Keratinocyte (primary cell): ENCODE data around the gene PRKN. TPM values are rescaled to one million over a fixed set of nuclear protein-coding genes. Genes with fewer than 3 reads are reported as not detected.

Experiments used
- DNase-seq: peaks from one replicate; pipeline ENCODE4 v3.0.0-alpha.2; 2011; ENCODE audit warnings: low read depth, missing footprints, low spot score
- FAIRE-seq: peaks from 2 replicates; lab custom pipeline; 2011; peaks lifted over from hg19 to GRCh38; lab: Jason Lieb, UNC
- H2AFZ ChIP-seq: 2 replicates; pipeline ENCODE4 v1.6.0; 2012; ENCODE audit warnings: low read length, control low read depth, inconsistent platforms; ENCODE audit not compliant: control insufficient read depth
- H3K27ac ChIP-seq: 2 replicates; pipeline ENCODE4 v1.5.1; 2011; ENCODE audit warnings: low read length; ENCODE audit not compliant: control insufficient read depth, insufficient read depth
- H3K27me3 ChIP-seq: 3 replicates; pipeline ENCODE4 v1.6.0; 2011; ENCODE audit warnings: low read length; ENCODE audit not compliant: control insufficient read depth, insufficient read depth; ENCODE audit errors: extremely low read depth
- H3K36me3 ChIP-seq, 2 experiments: 2 replicates in 1 of 2; 3 replicates in 1 of 2; pipeline ENCODE4 v1.5.1; 2011; ENCODE audit warnings: low read length in 2 of 2, mild to moderate bottlenecking in 1 of 2; ENCODE audit not compliant: control insufficient read depth in 2 of 2, insufficient read depth in 2 of 2; ENCODE audit errors: extremely low read depth in 1 of 2
- H3K4me1 ChIP-seq: 3 replicates; pipeline ENCODE4 v1.5.1; 2011; ENCODE audit warnings: low read length; ENCODE audit not compliant: control insufficient read depth, insufficient read depth; ENCODE audit errors: extremely low read depth
- H3K4me2 ChIP-seq: 3 replicates; pipeline ENCODE4 v1.6.0; 2011; ENCODE audit warnings: low read depth, low read length; ENCODE audit not compliant: control insufficient read depth, insufficient read depth; ENCODE audit errors: extremely low read depth
- H3K4me3 ChIP-seq, 3 experiments: fragments of 200-600 bp in 1 of 3; sonication (generic) in 1 of 3; 2 replicates in 2 of 3; 3 replicates in 1 of 3; pipeline ENCODE4 v1.5.1; 2011 to 2016; ENCODE audit warnings: low read length in 3 of 3, mild to moderate bottlenecking in 3 of 3, control low read depth in 2 of 3, inconsistent platforms in 1 of 3, low read depth in 1 of 3, mixed read lengths in 1 of 3, mixed run types in 1 of 3, moderate library complexity in 1 of 3; ENCODE audit not compliant: control insufficient read depth in 2 of 3, insufficient read depth in 2 of 3; ENCODE audit errors: extremely low read depth in 1 of 3
- H3K79me2 ChIP-seq: 2 replicates; pipeline ENCODE4 v1.6.0; 2012; ENCODE audit warnings: low read length; ENCODE audit not compliant: control insufficient read depth, insufficient read depth
- H3K9ac ChIP-seq: 3 replicates; pipeline ENCODE4 v1.6.0; 2011; ENCODE audit warnings: low read length; ENCODE audit not compliant: control insufficient read depth, insufficient read depth; ENCODE audit errors: extremely low read depth
- H3K9me1 ChIP-seq: 3 replicates; pipeline ENCODE4 v1.6.0; 2011; ENCODE audit warnings: low read length; ENCODE audit not compliant: control insufficient read depth, insufficient read depth; ENCODE audit errors: extremely low read depth
- H3K9me3 ChIP-seq: 2 replicates; pipeline ENCODE4 v1.5.1; 2012; ENCODE audit warnings: low read depth, low read length; ENCODE audit not compliant: control insufficient read depth
- H4K20me1 ChIP-seq: 3 replicates; pipeline ENCODE4 v1.6.0; 2011; ENCODE audit warnings: low read length; ENCODE audit not compliant: control insufficient read depth, insufficient read depth; ENCODE audit errors: extremely low read depth
- CTCF ChIP-seq, 3 experiments: IDR thresholded peaks in 1 of 3; conservative IDR thresholded peaks in 1 of 3; optimal IDR thresholded peaks in 1 of 3; 2 replicates in 2 of 3; 3 replicates in 1 of 3; pipeline versions ENCODE3 to v1.5.1; 2011; ENCODE audit warnings: low read length in 3 of 3, mild to moderate bottlenecking in 3 of 3, moderate library complexity in 2 of 3, control low read depth in 1 of 3, inconsistent platforms in 1 of 3; ENCODE audit not compliant: insufficient read depth in 2 of 3; ENCODE audit errors: extremely low read depth in 1 of 3
- EZH2 ChIP-seq: IDR thresholded peaks from one replicate; pipeline ENCODE4 v1.6.1; 2012; ENCODE audit warnings: inconsistent platforms, mild to moderate bottlenecking, low read length, moderate library complexity
- dilution Hi-C: fragments of 300-500 bp; cut with MboI; formaldehyde crosslinking; loops from one replicate; pipeline ENCODE4 v1.7.0; 2020; ENCODE audit warnings: low sequenced_read_pairs; ENCODE audit not compliant: extremely low pct_ligation_motif_present
- polyA plus RNA-seq, 5 experiments: library from polyadenylated mRNA; depleted of rRNA in 3 of 5; stranded (reverse) in 3 of 5; stranded (forward) in 1 of 5; unstranded in 1 of 5; fragments of >200 nt; gene quantifications; 1 replicate in 1 of 5; 2 replicates in 3 of 5; 3 replicates in 1 of 5; pipeline versions ENCODE4 v1.2.1 to v1.2.3, GENCODE V29; 2011 to 2012; ENCODE audit warnings: missing spikeins in 2 of 5, low read depth in 1 of 5, low replicate concordance in 1 of 5

PRKN gene
- polyA plus RNA-seq, 1 donor (not counting 4 experiments of a cell fraction or from before 2014, with no cell fraction given) = 0.67 TPM

DNA sequence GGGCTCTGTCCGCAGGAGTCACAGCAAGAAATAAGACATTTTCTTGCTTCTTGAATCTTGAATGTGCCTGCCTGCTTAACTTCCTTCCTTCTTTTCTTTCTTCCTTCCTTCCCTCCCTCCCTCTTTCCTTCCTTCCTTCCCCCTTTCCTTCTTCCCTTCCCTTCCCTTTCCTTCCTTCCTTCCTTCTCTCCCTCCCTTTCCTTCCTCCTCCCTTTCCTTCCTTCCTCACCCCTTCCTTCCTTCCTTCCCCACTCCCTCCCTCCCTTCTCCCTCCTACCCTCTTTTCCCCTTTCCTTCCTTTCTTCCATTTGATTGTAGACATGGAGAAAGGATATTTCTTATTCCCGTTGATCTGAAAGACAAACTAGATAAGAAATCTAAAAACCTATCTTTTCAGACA lies 1016.9 kb downstream of the PRKN start:
- no peak overlapping the region for H3K27ac ChIP-seq
- no peak for TF ChIP-seq EZH2
- TF ChIP-seq CTCF (optimal IDR thresholded peaks at IDR 0.05 in 1 of 3, IDR thresholded peaks at IDR 0.05 in 1 of 3, conservative IDR thresholded peaks at IDR 0.05 in 1 of 3; ENCODE audit: extremely low read depth in 1 of 3, insufficient read depth in 2 of 3, low read length in 3 of 3) = no peak
- no peak overlapping the region for H3K4me3 ChIP-seq

GRCh38 chr6:161701056-161701455 lies 1026.5 kb downstream of the PRKN start:
- Histone ChIP-seq H3K27ac (no peak overlapping the region), H3K4me3 (no peak overlapping the region), H2AFZ (no peak overlapping the region), H3K9ac (no peak overlapping the region), H3K36me3 (no peaks in the 10 kb centered on the region), H3K9me3 (no peaks in the 10 kb centered on the region), H3K4me2 (no peak overlapping the region), H3K27me3 (no peaks in the 10 kb centered on the region), H3K4me1 (no peaks in the 10 kb centered on the region), H3K79me2 (no peaks in the 10 kb centered on the region), H4K20me1 (no peaks in the 10 kb centered on the region), H3K9me1 (no peaks in the 10 kb centered on the region)
- dilution Hi-C loops = no loop called here
- no peak for TF ChIP-seq EZH2
- TF ChIP-seq CTCF (optimal IDR thresholded peaks at IDR 0.05 in 1 of 3, IDR thresholded peaks at IDR 0.05 in 1 of 3, conservative IDR thresholded peaks at IDR 0.05 in 1 of 3; ENCODE audit: extremely low read depth in 1 of 3, insufficient read depth in 2 of 3, low read length in 3 of 3) = no peak
- FAIRE-seq (no peak), DNase-seq (no peak)

More for the DNA sequence above, 1016.9 kb downstream of the PRKN start:
- H3K9me3 ChIP-seq = no peaks in the 10 kb centered on the region
- no peaks in the 10 kb centered on the region for H3K4me1 ChIP-seq
- H3K9me1 ChIP-seq = no peaks in the 10 kb centered on the region
- H3K4me2 ChIP-seq = no peak overlapping the region
- H3K27me3 ChIP-seq = no peaks in the 10 kb centered on the region
- DNase-seq = no peak
- no peaks in the 10 kb centered on the region for H3K36me3 ChIP-seq
- no peak for FAIRE-seq
- no peaks in the 10 kb centered on the region for H3K79me2 ChIP-seq
- H2AFZ ChIP-seq = no peak overlapping the region
- H3K9ac ChIP-seq = no peak overlapping the region
- H4K20me1 ChIP-seq = no peaks in the 10 kb centered on the region
- dilution Hi-C loops = no loop called here
